Activated T-cell treated with anti-CD3 and anti-CD28 coated beads for 24 hours (primary cell): ENCODE data around the gene SEL1L3.

ENCODE experiments used
- DNase-seq: peaks from one replicate; pipeline ENCODE4 v3.0.0-alpha.2; 2020; ENCODE audit warnings: low read depth

Gene SEL1L3

DNA sequence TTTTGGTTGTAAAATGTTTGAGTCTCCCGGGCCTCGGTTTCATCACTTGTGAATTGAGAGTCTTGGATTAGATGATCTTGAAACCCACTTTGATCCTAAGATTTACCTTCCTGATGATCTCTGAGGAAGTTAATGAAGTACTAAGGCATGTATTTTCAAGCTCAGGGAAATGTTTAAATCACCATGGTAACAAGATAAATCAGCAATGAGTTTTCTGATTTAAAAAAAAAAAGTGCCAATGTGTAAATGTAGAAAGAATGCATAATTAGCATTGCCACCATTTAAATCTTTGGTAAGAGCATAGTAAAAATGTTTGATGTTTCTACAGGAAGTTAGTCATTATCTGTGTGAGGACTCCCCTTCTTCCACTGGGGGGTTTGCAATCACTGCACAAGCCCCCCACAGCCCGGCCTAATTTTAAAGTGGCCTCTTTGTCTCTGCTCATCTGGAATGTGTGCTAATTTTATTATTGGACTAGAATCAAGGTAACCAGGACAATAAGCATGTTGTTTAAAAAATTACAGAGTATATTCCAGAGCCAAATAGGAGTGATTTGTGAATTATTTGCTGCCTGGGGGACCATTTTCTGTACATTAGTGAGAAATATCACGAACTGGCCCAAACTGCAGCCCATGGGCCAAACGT, 113.5 kb downstream of the SEL1L3 start:
- no peak for DNase-seq

DNA sequence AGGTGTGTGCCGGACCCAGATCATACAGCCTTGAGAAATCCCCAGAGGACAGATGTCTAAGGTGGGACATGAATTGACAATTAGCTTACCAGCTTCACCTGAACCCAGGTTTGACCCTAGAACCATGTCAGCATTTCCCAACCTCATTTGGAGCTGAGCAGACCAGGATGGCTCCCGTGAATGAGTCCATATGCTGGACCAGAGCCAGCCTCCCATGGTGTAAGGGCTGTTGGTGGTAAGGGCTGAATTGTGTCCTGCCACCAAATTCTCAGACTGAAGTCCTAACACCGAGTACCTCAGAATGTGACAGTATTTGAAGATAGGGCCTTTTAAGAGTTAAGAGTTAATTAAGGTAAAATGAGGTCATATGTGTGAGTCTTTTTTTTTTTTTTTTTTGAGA, 118.8 kb downstream of the SEL1L3 start:
- no peak for DNase-seq

GRCh38 chr4:25729564-25729963, 133.2 kb downstream of the SEL1L3 start:
- DNase-seq = no peak

DNA sequence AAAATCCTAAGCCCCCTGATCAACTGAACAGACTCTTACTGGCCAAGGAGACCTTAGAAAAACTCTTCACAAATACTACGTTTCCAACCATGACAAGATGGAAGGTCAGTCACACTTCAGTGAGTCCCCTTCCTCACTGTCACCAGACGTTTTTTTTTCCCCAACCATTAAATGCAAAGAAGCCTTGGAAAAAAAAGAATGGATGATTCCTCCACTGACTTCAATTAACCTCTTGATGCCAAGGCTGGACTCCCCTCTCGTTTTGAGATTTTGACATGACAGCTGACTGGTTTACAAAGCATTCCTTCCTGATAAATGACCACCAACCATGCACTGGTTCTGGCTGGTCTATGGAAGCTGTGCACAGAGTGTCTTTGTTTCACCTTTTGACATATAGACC, 133.9 kb downstream of the SEL1L3 start:
- no peak for DNase-seq

DNA sequence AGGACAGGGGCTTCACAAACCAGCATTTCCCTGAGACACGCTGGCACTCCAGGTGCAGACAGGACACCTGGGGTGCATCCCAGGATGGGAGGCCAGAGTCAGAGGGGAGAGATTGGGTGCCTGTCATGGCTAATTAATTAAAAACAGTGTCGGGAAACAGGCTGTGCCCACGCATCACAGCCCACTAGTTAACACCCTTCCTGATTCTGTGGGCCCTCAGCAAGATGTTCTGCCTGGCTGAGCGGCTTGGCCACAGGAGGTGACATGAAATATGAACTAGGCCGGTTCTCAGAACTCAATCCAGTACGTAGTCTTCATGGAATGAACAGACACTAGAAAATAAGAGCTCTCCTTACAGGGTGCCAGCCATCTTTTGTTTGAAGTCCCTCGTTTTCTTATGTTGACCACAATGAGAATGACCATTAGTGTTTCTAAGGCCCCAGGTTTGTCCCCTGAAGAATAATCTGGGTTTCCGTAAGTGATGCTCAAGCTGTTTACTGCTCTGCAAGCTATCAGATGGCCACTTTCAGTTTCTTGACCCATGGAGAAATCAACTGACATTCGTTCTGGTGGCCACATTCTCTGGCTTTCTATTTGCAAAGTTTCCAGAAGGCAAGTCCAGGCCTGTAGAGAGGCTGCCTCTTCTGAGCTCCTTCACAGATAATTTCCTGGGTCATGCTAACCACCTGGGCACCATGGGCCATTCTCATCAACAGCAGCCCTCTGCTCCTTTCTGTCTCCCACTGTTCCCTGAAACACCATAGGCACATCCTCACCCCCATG, 134.9 kb downstream of the SEL1L3 start:
- no peak for DNase-seq

DNA sequence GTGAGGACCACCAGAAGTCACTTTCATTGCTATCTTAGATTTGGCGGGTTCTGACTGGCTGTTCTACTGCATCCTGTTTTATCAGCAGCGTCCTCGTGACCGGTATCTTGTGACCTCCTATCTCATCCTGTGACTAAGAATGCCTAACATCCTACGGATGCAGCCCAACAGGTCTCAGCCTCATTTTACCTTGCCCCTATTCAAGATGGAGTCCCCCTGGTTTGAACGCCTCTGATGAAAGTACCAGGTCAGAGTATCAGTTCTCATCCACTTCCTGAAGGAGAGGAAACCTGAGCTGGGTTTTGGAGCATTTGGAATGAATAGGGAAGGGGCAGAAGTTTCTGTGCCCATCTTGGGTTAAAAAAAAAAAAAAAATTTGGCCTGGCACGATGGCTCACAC, 136.9 kb downstream of the SEL1L3 start:
- no peak for DNase-seq

DNA sequence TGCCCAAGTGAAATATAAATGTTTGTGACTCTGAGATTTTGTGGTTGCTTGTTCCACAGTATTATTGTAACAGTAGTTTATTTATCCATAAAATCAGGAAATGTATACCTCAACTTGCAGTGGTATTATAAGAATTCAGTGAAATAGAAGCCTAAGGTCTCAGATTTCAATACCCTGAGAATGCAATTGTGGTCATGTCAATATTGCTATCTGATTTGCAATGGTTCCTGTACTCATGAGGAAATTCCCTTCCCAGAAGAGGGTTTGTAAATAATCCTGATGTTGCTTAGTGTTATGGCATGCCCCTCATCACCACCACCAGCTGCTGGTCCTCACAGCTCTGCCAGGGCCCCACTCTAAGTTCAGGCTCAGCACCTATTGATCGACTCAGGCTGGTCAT, 139.4 kb downstream of the SEL1L3 start:
- no peak for DNase-seq

GRCh38 chr4:25722964-25723363, 139.8 kb downstream of the SEL1L3 start:
- DNase-seq = no peak

GRCh38 chr4:25713812-25714211, 149.0 kb downstream of the SEL1L3 start:
- DNase-seq = no peak

DNA sequence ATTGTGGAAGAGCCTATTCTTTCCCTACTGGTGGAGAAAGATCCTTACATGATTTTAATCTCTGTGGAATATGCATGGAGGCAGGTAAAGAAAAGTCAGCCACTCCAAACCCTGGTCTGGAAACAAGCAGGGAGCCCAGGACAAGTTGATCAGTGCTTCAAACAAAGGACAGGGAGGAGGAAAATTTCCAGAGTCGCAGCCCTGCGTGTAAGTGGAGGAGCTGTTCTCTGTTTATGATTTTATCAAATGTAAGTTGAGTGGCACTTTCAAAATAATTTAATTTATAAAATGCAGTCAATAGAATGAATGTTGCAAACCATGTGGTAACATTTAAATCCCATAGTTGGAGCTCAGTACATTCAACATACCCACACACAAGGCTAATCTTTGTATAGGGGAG, 150.2 kb downstream of the SEL1L3 start:
- no peak for DNase-seq

DNA sequence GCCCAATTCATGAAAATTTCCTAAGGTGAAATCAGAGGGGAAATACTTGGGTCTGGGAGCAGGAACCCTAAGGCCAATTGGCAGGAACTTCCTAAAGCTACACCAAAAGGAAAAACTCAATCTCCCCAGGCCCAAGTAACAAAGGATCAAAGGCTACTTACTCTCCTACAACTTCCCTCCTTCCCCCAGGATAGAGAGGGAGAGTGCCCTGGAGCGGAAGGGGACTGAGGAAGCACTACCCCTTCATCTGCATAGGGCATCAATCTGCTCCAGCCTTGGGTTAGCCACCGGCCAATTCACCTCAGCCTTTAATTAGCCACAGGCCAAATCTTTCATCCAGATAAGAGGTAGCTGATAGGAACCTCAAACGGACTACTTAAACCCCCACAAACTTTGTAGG, 152.2 kb downstream of the SEL1L3 start:
- DNase-seq = no peak

- DNase-seq = no peak
Measured at GRCh38 chr4:25704516-25704915, 158.3 kb downstream of the SEL1L3 start.

DNA sequence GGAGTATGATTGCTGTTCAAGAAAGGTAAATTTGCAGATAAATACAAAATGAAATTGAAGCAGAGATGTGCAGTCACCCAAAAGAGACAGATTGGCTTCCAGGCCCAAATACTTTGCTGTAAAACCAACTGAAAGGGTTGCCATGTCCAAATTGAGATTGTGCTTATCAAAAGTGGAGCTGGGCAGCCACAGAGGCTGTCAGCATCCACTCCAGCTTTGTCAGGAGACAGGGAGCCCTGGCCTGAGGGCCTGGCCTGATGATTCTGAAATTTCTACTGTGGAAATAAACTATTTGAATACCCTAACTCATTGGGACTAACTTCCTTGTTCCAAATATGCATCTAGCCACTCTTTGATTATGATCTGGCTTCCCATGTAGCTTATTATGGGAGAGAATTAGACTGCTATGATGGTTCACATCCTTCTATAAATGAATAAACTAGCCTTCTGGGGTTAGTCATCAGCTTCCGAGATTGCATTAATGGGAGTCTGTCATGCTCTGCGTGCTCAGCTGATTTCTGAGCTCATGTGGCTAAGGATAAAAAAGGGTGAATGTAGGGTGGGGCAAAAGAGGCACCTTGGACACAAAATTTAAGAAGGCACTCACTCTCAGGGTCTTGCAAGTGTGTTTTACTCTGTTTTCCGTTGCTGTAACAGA, 158.9 kb downstream of the SEL1L3 start:
- no peak for DNase-seq

- no peak for DNase-seq
Measured at GRCh38 chr4:25702848-25703247, 159.9 kb downstream of the SEL1L3 start.

DNA sequence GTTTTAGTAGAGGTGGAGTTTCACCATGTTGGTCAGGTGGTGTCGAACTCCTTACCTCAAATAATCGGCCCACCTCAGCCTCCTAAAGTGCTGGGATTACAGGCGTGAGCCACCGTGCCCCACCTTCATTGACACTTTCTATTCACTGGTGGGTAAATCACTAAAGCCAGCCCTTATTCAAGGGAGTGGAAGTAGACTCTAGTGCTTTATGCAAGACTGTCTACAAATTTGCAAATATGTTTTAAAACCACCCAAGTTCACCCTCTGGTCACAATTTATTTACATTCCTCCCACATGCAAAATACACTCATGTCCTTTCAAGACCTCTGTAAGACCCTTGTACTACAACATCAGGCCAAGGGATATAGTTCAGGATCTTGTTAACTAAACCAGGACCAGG, 162.1 kb downstream of the SEL1L3 start:
- DNase-seq = no peak

GRCh38 chr4:25697516-25697915, 165.3 kb downstream of the SEL1L3 start:
- DNase-seq = no peak
